Hepatocyte (in vitro differentiated cells): Measurements from ENCODE around the gene HS2ST1.

Source experiments
- CTCF ChIP-seq: fragments of 200-600 bp; sonication (generic); IDR thresholded peaks from 2 replicates; pipeline ENCODE4 v1.5.1; 2016; ENCODE audit warnings: antibody characterized with exemption, mild to moderate bottlenecking; ENCODE audit not compliant: poor library complexity
- EZH2 ChIP-seq: fragments of 200-600 bp; sonication (generic); IDR thresholded peaks from 2 replicates; pipeline ENCODE4 v1.6.1; 2016; ENCODE audit warnings: antibody characterized with exemption, mild to moderate bottlenecking, borderline replicate concordance

- TF ChIP-seq CTCF (no peak), EZH2 (no peak)
These were observed 42.8 kb downstream of the HS2ST1 start for GRCh38 chr1:86957221-86957620.
